HG03378 (cell line): ENCODE results near the gene SSTR5.

Experiments used
- ATAC-seq: cut with Tn5 transposase; IDR thresholded peaks from one replicate; pipeline ENCODE4 v1.9.1; 2021; ENCODE audit warnings: mild to moderate bottlenecking, moderate library complexity; ENCODE audit not compliant: unreplicated experiment

The SSTR5 gene

GRCh38 chr16:1101133-1101532, 28.6 kb downstream of the SSTR5 start:
- ATAC-seq = no peak

- no peak for ATAC-seq
These were observed 29.2 kb downstream of the SSTR5 start for GRCh38 chr16:1101573-1102332.

- no peak for ATAC-seq
These were observed 29.8 kb downstream of the SSTR5 start for GRCh38 chr16:1102333-1102700.

GRCh38 chr16:1102921-1103635, 30.5 kb downstream of the SSTR5 start:
- ATAC-seq = no peak

- ATAC-seq = no peak
These were observed 31.1 kb downstream of the SSTR5 start for GRCh38 chr16:1103636-1103980.

- no peak for ATAC-seq
These were observed 33.5 kb downstream of the SSTR5 start for GRCh38 chr16:1105888-1106620.

- no peak for ATAC-seq
These were observed 34.1 kb downstream of the SSTR5 start for GRCh38 chr16:1106659-1107058.

GRCh38 chr16:1107141-1107540, 34.6 kb downstream of the SSTR5 start:
- no peak for ATAC-seq

- ATAC-seq = no peak
These were observed 35.2 kb downstream of the SSTR5 start for GRCh38 chr16:1107731-1108130.

GRCh38 chr16:1108299-1109252, 36.0 kb downstream of the SSTR5 start:
- ATAC-seq = no peak

GRCh38 chr16:1109648-1110047, 37.1 kb downstream of the SSTR5 start:
- ATAC-seq = no peak

- no peak for ATAC-seq
These were observed 40.1 kb downstream of the SSTR5 start for GRCh38 chr16:1112506-1113184.

GRCh38 chr16:1113489-1113888, 40.9 kb downstream of the SSTR5 start:
- ATAC-seq = no peak

GRCh38 chr16:1113889-1114526, 41.5 kb downstream of the SSTR5 start:
- no peak for ATAC-seq

- ATAC-seq = no peak
These were observed 44.1 kb downstream of the SSTR5 start for GRCh38 chr16:1116693-1117077.

GRCh38 chr16:1117176-1117900, 44.8 kb downstream of the SSTR5 start:
- ATAC-seq = no peak

- no peak for ATAC-seq
These were observed 45.4 kb downstream of the SSTR5 start for GRCh38 chr16:1117926-1118325.

- no peak for ATAC-seq
These were observed 46.6 kb downstream of the SSTR5 start for GRCh38 chr16:1119129-1119528.
